GM18873 (cell line): ENCODE results near the gene NINJ1.
"Not testable (repeated sequence)": the region's sequence is repeated elsewhere in the genome, so short reads cannot be mapped to it uniquely, and the experiment has no call there.

Experiments
- ATAC-seq: cut with Tn5 transposase; IDR thresholded peaks from one replicate; pipeline ENCODE4 v1.9.1; 2021; ENCODE audit warnings: mild to moderate bottlenecking, moderate library complexity, moderate number of reproducible peaks; ENCODE audit not compliant: unreplicated experiment, low FRiP score

The NINJ1 gene

DNA sequence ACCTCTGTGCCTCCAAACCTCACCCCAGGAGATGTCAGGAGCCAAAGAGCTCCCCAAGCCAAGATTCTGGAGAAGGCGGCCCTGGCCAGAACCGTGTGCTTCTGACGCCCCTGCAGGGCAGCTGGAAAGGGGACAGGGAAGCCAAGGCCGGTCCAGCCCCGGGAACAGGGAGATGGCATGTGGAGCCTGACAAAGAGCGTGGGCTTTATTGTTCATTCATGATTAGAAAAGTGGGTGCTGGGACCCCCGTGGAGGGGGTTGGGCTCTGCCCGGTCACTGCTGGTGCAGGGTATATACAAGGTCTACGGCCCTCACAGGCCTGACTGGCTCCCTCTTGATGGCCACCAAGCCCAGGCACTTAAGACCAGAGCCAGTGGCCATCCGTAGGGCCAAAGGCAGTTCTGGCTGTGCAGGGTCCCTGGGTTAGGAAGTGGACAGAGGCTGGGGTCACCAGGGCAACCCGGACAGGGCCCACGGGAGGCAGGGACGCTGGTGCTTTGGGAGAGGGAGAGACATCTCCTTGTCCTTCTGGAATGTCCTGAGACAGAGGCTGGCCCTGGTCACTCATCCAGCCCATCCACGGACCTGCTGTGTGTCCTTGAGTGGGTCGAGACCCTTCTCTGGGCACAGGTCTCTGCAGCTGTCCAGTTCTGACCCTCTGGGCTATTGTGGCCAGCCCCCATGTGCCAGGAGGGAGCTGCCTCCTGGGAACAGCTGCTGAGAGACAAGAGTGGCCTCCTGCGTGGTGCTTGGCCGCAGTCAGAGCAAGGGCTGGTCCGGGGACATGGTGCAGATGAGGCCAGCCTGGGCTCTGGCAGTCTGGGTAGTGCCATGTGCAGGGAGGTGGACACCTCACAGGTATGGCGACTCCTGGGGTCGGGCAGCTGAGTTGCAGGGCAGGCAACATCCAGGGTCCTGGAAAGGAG is 12.5 kb downstream of the NINJ1 start:
- ATAC-seq: no peak

DNA sequence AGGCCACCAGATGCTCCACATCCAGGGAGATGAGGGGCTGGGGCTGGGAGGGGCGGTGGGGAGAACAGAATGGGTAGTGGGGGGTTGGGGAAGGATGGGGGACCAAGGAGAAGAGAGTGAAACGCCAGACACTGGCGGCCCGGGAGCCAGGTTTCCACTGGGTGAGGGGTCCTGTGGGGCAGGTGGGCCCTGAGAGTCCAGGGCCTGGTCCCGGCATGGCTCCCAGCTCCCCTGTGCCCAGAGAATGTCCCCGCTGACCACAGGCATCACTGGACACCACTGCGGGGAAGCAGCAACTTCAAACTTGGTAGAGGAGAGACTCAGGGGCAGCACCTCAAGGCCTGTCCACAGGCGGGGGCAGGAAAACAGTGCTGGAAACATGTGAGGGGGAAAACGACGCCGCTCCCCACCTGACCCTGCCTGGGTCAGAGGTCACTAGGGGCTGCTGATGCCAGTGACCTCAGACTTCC is 13.2 kb downstream of the NINJ1 start:
- ATAC-seq: no peak

DNA sequence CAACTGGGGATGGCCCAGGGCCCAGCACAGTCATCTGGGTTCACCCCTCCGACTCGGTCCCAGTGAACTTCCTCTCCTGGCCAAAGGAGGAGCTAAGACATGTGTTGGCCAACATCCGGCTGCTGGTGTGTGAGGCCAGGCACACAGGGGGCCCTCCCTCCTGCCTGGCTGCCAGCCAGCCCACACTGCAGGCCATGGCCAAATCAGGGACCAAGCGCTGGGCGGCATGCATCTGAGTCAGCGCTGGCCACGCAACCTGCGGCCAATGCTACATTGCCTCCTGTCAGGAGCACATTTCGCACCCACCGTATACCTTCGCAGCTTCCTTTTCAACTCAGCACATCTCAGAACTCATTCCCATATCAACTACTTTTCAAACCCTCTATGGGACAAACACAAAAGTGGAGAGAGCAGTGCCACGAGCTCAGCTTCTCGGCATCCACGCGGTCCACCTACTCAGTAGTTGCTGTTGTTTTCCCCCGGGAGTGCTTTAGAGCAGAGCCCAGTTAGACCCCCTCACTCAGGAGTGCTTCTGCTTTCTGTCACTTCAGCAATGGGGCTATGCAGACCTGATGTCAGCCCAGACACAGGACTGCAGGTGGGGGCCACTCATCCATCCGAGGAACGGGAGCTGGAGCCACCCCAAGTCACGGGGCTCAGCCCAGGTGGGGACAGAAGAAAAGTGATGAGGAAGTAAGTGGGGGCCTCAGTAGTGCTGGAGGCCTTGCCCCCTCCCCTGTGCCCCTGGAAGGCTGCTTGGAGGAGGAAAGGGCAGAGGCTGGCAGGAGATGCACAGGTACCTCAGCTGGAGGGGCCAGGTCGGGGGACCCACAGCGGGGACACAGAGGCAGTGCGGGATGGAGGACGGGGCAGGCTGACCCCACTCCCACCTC is 13.9 kb downstream of the NINJ1 start:
- ATAC-seq: peak; percentile 76

GRCh38 chr9:93119703-93119952 is 14.4 kb downstream of the NINJ1 start:
- ATAC-seq: no peak

DNA sequence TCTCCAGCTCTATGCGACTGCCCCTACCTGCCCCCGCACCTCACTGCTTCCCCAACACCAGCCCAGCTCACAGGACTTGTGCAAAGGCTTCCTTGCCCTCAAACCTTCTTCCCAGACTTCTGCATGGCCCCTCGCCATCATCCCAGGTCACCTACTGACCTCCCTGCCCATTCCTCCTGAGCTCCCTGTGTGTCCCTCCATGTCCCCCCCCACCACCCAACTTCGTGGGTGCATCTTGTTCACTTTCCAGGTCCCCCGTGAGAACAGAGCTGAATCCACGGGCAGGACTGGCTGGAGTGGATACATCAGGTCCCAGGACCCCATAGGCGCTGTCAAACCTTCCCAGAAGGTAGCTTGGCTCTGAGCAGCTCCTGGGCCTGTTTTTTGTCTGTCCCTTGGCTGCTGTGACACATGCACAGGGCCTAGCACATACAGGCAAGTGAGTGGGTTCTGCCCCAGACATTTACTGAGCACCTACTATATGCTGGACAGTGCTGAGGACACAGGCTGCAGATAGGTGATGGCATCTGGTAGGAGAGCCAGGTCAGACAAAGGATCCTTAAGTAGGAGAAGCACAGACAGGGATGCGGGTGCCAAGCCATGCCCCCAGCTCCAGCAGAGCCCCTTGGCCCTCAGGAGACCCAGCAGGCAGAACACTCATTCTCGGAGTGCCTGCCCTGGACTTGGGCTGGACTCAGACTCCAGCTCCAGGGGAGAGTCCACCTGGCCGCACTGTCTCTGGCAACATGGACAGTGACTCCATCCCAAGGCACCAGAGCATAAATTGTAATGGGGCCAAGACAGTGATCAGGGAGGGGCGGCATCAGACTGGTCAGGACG is 15.0 kb downstream of the NINJ1 start:
- ATAC-seq: no peak

- ATAC-seq: no peak
Measured at GRCh38 chr9:93117924-93118862, 15.9 kb downstream of the NINJ1 start.

DNA sequence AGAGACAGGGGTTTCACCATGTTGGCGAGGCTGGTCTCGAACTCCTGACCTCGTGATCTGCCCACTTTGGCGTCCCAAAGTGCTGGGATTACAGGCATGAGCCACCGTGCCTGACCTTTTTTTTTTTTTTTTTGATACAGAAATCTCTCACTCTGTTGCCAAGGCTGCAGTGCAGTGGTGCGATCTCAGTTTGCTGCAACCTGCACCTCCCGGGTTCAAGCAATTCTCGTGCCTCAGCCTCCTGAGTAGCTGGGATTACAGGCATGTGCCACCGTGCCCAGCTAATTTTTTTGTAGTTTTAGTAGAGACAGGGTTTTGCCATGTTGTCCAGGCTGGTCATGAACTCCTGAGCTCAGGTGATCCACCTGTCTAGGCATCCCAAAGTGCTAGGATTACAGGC is 16.5 kb downstream of the NINJ1 start:
- ATAC-seq: not testable (repeated sequence)

- ATAC-seq: no peak
Measured at GRCh38 chr9:93116072-93116961, 17.7 kb downstream of the NINJ1 start.

GRCh38 chr9:93115486-93116071 is 18.5 kb downstream of the NINJ1 start:
- ATAC-seq: no peak

GRCh38 chr9:93114984-93115335 is 19.1 kb downstream of the NINJ1 start:
- no peak for ATAC-seq

GRCh38 chr9:93114169-93114983 is 19.7 kb downstream of the NINJ1 start:
- no peak for ATAC-seq

DNA sequence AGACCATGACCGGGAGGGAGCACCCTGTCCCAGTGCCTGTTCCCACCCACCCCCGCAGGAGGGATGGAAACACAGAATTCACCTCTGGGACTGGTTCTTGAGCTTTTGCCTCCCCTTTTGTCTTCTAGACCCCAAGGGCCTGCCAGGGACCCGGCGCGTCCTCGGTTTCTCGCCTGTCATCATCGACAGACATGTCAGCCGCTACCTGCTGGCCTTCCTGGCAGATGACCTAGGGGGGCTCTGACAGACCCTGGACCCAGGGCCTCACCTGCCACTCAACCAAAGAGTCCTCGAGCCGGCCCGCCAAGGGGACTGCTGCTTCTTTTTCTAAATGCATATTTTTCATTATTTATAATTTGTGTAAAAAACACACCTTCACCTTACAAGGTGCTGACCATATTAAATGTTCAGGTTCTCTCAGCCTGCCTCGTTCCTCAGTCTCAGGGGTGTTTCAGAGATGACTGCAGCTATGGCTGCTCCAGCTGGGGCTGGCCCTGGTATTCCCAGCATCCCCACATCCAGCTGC is 21.1 kb downstream of the NINJ1 start:
- ATAC-seq: no peak

DNA sequence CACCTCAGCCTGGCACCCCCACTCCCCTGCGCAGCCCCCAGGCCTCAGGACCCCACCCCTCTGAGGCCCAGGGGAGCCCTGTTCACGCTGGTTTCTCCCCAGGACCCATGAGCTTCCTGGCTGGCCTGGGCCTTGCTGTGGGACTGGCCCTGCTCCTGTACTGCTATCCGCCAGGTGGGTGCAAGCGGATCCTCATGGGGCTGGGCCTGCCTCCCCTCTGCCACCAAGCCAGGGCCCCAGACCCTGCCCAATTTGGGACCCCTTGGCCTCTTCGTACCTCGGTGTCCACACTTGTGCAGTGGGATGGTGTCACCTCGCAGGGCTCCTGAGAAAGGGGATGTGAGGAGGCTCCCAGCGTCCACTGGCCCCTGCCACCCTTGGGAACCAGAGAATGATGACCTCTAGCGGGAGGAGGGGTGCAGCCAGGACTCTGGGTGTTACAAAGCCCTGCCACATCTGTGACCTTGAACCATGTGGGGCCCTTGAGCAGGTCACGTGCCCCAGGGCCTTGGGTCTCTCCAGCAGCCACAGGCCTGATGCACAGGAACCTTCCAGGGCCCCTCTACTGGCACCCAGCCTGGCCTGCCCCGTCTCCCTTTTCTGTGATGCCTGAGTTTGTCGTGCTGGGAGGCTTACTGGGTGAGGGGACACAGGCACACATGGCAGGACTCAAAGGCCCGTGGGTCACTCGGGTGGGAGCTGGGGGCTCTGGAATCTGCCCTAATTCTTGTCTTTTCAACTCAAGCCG is 21.8 kb downstream of the NINJ1 start:
- no peak for ATAC-seq

DNA sequence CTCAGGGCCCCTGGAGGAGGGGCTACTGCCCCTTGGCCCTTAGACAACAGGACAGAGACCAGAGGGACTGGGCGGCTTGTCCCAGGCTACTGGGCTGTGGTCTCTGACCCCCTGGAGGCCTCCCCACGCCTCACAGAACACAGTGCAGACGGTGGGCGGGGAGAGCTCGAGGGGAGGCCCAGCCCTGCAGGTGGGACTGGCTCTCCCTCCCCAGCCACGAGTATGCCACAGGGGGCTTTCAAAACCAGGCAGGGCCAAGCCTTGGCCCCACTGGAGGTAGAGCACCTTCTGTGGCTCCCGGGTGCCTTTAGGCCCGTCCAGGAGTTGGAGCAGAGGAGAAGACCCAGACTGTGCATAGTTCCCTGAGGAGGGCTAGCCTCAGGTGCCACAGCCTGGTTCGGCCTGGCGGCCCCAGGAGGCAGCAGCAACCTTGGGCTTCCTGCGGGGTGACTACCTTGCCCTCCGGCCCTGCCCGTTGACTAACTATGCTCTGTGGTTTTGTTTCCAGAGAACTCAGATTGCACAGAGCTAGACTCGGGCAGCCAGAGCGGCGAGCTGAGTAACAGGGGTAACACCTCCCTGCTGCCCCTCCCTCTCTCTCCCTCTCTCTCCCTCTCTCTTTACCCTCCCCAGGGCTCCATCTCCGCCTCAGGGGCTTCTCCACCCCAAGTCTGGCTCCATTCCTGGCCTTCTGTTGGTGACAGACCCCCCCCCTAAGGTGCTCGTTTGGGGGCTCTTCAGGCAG is 22.5 kb downstream of the NINJ1 start:
- ATAC-seq: no peak

GRCh38 chr9:93111001-93111370 is 23.1 kb downstream of the NINJ1 start:
- ATAC-seq: no peak

DNA sequence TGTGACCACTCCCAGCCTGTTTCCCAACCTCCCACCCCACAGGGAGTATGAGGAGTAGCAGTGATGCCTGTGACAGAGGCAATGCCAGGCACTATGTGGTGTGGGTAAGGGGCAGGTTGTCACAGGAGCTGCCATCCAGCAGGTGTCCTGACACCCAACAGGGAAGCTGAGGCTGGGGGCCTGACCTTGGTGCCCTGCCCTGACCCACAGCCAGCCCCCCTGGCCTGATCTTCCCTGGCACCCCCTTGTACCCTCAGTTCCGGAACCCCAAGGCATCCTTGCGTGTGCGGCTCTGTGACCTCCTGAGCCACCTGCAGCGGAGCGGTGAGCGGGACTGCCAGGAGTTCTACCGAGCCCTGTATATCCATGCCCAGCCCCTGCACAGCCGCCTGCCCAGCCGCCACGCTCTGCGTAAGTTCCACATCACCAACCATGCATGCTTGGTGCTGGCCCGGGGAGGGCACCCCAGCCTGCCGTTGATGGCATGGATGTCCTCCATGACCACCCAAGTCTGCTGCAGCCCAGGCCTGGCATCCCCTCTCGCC is 23.7 kb downstream of the NINJ1 start:
- ATAC-seq: no peak
